HepG2 (cell line): ENCODE data around the gene RFX7. TPM values are rescaled to one million over a fixed set of nuclear protein-coding genes. Genes with fewer than 3 reads are reported as not detected.

ENCODE experiments used
- FOXC1 ChIP-seq: sonication (generic); formaldehyde crosslinking; IDR thresholded peaks from 2 replicates; pipeline ENCODE4 v1.8.0; 2022; ENCODE audit warnings: mild to moderate bottlenecking, missing genetic modification reagents, borderline replicate concordance
- HNF4A ChIP-seq: sonication (generic); formaldehyde crosslinking; IDR thresholded peaks from 2 replicates; pipeline ENCODE4 v1.4.0; 2020; ENCODE audit warnings: missing genetic modification reagents
- HNRNPLL ChIP-seq: fragments of 200-400 bp; formaldehyde crosslinking; IDR thresholded peaks from 2 replicates; pipeline ENCODE4 v1.6.1; 2017; ENCODE audit warnings: mild to moderate bottlenecking, low read depth, low read length; ENCODE audit not compliant: poor library complexity, severe bottlenecking
- IKZF4 ChIP-seq: sonication (generic); formaldehyde crosslinking; IDR thresholded peaks from 2 replicates; pipeline ENCODE4 v1.5.1; 2020; ENCODE audit warnings: borderline replicate concordance, mild to moderate bottlenecking, low read depth, missing genetic modification reagents; ENCODE audit errors: not compliant biosample characterization
- KAT8 ChIP-seq: IDR thresholded peaks from 2 replicates; pipeline ENCODE4 v1.6.1; 2016; ENCODE audit warnings: missing genetic modification reagents, missing compliant biosample characterization
- SOX13 ChIP-seq, 3 experiments: fragments of 450-650 bp in 1 of 3; sonication (generic) in 1 of 3; formaldehyde crosslinking in 1 of 3; IDR thresholded peaks in 2 of 3; conservative IDR thresholded peaks in 1 of 3; 2 replicates each; pipeline versions ENCODE4 v1.5.0 to v1.6.1; 2016 to 2020; ENCODE audit warnings: antibody characterized with exemption in 1 of 3, mild to moderate bottlenecking in 1 of 3, missing compliant biosample characterization in 1 of 3, missing genetic modification reagents in 1 of 3, moderate library complexity in 1 of 3
- ZNF207 ChIP-seq: fragments of 450-650 bp; IDR thresholded peaks from 2 replicates; pipeline ENCODE4 v1.6.1; 2016; ENCODE audit warnings: antibody characterized with exemption, borderline replicate concordance
- ZNF720 ChIP-seq: sonication (generic); formaldehyde crosslinking; IDR thresholded peaks from 2 replicates; pipeline ENCODE4 v1.4.0; 2020; ENCODE audit warnings: missing genetic modification reagents
- ZNF841 ChIP-seq: sonication (generic); formaldehyde crosslinking; IDR thresholded peaks from 2 replicates; pipeline ENCODE4 v1.8.1; 2023; ENCODE audit warnings: missing genetic modification reagents, borderline replicate concordance
- polyA plus RNA-seq, 8 experiments: library from polyadenylated mRNA; depleted of rRNA in 3 of 8; stranded (reverse) in 7 of 8; unstranded in 1 of 8; fragments of >200 nt; fragmentation: Illumina TruSeq in 4 of 8; extraction: Trizol in 4 of 8; gene quantifications; 2 replicates each; pipeline versions ENCODE4 v1.2.1 to v1.2.3, GENCODE V29; 2011 to 2016; ENCODE audit warnings: low read depth in 4 of 8, missing spikeins in 1 of 8, mixed read lengths in 1 of 8; ENCODE audit not compliant: insufficient read depth in 1 of 8
- total RNA-seq, 5 experiments: library from RNA; depleted of rRNA; stranded (reverse); fragments of >200 nt; fragmentation: Illumina TruSeq; extraction: Trizol; gene quantifications; 2 replicates each; pipeline ENCODE4 v1.2.3, GENCODE V29; 2016; ENCODE audit warnings: low read depth in 1 of 5
- TF ChIP-seq, protein P1 (sequence below): sonication (generic); formaldehyde crosslinking; IDR thresholded peaks from 2 replicates; pipeline ENCODE4 v1.9.0; 2021; ENCODE audit warnings: missing genetic modification reagents, borderline replicate concordance
- TF ChIP-seq, protein P2 (sequence below): sonication (generic); formaldehyde crosslinking; IDR thresholded peaks from 2 replicates; pipeline ENCODE4 v1.8.1; 2023; ENCODE audit warnings: mild to moderate bottlenecking, missing genetic modification reagents
- TF ChIP-seq, protein P3 (sequence below): IDR thresholded peaks from 2 replicates; pipeline ENCODE4 v1.6.1; 2016; ENCODE audit warnings: low read depth, control low read depth
- TF ChIP-seq, protein P4 (sequence below): sonication (generic); formaldehyde crosslinking; IDR thresholded peaks from 2 replicates; pipeline ENCODE4 v1.4.0; 2020; ENCODE audit warnings: mild to moderate bottlenecking, missing genetic modification reagents

Gene RFX7
- total and polyA plus RNA-seq, 2 of the 13 experiments (the other 11 are each of a cell fraction or from before 2014, with no cell fraction given): 8.5 to 10.4 TPM

DNA sequence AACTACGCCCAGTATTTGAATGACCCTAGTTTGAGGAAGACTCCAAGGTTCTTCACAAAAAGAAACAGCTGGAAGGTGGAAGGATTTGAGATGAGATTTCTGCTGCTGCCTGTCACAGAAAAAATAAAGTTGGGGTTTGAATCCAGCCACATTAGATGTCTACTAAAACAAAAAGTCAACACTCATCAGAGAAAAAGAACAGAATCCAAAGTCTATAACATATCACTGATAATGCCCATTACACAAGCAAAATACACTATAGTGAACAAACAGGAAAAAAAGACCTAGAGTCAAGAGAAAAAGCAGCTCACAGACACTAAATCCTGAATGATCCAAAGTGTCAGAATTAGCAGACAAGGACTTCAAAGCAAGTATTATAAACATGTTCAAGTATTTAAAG, 56.0 kb downstream of the RFX7 start (continued):
- TF ChIP-seq, protein P1, sequence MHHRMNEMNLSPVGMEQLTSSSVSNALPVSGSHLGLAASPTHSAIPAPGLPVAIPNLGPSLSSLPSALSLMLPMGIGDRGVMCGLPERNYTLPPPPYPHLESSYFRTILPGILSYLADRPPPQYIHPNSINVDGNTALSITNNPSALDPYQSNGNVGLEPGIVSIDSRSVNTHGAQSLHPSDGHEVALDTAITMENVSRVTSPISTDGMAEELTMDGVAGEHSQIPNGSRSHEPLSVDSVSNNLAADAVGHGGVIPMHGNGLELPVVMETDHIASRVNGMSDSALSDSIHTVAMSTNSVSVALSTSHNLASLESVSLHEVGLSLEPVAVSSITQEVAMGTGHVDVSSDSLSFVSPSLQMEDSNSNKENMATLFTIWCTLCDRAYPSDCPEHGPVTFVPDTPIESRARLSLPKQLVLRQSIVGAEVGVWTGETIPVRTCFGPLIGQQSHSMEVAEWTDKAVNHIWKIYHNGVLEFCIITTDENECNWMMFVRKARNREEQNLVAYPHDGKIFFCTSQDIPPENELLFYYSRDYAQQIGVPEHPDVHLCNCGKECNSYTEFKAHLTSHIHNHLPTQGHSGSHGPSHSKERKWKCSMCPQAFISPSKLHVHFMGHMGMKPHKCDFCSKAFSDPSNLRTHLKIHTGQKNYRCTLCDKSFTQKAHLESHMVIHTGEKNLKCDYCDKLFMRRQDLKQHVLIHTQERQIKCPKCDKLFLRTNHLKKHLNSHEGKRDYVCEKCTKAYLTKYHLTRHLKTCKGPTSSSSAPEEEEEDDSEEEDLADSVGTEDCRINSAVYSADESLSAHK (CRISPR knock-in tag): no peak
- TF ChIP-seq HNF4A: peak; percentile 73
- TF ChIP-seq, protein P2, sequence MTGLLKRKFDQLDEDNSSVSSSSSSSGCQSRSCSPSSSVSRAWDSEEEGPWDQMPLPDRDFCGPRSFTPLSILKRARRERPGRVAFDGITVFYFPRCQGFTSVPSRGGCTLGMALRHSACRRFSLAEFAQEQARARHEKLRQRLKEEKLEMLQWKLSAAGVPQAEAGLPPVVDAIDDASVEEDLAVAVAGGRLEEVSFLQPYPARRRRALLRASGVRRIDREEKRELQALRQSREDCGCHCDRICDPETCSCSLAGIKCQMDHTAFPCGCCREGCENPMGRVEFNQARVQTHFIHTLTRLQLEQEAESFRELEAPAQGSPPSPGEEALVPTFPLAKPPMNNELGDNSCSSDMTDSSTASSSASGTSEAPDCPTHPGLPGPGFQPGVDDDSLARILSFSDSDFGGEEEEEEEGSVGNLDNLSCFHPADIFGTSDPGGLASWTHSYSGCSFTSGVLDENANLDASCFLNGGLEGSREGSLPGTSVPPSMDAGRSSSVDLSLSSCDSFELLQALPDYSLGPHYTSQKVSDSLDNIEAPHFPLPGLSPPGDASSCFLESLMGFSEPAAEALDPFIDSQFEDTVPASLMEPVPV (CRISPR knock-in tag): no peak
- TF ChIP-seq, protein P3, sequence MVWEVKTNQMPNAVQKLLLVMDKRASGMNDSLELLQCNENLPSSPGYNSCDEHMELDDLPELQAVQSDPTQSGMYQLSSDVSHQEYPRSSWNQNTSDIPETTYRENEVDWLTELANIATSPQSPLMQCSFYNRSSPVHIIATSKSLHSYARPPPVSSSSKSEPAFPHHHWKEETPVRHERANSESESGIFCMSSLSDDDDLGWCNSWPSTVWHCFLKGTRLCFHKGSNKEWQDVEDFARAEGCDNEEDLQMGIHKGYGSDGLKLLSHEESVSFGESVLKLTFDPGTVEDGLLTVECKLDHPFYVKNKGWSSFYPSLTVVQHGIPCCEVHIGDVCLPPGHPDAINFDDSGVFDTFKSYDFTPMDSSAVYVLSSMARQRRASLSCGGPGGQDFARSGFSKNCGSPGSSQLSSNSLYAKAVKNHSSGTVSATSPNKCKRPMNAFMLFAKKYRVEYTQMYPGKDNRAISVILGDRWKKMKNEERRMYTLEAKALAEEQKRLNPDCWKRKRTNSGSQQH (CRISPR knock-in tag): no peak
- no peak for TF ChIP-seq FOXC1
- TF ChIP-seq SOX13 (IDR thresholded peaks at IDR 0.05): no peak
- TF ChIP-seq SOX13 (CRISPR knock-in tag; conservative IDR thresholded peaks at IDR 0.05 in 1 of 2, IDR thresholded peaks at IDR 0.05 in 1 of 2): peak in 1 of 2 experiments; percentile 40; a peak in 1 of 4 replicates
- TF ChIP-seq, protein P4, sequence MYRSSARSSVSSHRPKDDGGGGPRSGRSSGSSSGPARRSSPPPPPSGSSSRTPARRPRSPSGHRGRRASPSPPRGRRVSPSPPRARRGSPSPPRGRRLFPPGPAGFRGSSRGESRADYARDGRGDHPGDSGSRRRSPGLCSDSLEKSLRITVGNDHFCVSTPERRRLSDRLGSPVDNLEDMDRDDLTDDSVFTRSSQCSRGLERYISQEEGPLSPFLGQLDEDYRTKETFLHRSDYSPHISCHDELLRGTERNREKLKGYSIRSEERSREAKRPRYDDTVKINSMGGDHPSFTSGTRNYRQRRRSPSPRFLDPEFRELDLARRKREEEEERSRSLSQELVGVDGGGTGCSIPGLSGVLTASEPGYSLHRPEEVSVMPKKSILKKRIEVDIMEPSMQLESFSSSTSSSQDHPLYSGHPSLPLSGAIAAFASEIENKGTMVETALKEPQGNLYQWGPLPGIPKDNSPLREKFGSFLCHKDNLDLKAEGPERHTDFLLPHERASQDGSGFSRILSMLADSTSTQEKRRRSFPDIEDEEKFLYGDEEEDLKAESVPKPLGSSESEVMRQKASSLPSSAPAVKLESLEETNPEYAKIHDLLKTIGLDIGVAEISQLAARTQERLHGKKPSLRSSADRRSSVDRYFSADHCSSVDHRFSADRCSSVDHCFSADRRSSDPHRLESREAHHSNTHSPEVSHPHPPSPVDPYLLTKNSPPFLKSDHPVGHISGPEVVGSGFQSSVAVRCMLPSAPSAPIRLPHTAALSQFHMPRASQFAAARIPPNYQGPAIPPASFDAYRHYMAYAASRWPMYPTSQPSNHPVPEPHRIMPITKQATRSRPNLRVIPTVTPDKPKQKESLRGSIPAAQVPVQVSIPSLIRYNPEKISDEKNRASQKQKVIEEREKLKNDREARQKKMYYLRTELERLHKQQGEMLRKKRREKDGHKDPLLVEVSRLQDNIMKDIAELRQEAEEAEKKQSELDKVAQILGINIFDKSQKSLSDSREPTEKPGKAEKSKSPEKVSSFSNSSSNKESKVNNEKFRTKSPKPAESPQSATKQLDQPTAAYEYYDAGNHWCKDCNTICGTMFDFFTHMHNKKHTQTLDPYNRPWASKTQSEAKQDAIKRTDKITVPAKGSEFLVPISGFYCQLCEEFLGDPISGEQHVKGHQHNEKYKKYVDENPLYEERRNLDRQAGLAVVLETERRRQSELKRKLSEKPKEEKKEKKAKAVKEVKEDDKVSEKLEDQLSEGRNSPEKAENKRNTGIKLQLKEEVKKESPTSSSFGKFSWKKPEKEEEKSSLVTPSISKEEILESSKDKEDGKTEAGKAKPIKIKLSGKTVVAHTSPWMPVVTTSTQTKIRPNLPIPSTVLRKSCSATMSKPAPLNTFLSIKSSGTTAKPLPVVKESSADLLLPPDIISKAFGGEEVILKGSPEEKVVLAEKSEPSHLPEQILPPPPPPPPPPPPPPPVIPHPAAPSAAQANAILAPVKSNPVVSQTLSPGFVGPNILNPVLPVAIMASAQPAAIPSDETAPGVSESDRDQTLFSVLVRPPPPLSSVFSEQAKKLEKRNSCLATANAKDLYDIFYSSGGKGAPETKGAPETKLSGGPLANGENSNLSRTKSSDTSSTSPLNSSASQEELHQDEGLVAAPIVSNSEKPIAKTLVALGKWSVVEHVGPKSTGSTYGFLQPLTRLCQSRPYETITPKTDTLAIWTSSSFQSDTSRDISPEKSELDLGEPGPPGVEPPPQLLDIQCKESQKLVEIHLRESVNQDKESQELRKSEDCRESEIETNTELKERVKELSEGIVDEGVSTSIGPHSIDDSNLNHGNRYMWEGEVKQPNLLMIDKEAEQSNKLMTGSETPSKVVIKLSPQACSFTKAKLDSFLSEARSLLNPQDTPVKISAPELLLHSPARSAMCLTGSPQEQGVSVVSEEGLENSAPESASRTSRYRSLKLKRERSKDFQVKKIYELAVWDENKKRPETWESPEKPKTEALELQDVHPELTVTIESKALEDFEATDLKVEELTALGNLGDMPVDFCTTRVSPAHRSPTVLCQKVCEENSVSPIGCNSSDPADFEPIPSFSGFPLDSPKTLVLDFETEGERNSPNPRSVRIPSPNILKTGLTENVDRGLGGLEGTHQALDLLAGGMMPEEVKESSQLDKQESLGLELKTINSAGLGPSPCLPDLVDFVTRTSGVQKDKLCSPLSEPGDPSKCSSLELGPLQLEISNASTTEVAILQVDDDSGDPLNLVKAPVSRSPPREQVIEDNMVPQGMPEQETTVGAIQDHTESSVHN (CRISPR knock-in tag): no peak
- no peak for TF ChIP-seq HNRNPLL
- TF ChIP-seq IKZF4 (CRISPR knock-in tag): no peak
- no peak for TF ChIP-seq ZNF720 (CRISPR knock-in tag)
- TF ChIP-seq KAT8 (CRISPR knock-in tag): no peak
- TF ChIP-seq ZNF841: no peak
- TF ChIP-seq ZNF207: no peak
